NCI-H1417 treated with DMSO at 0.1 percent for 48 hours (cell line): ENCODE measurements around the gene COMT.

ENCODE experiments used
- DNase-seq: peaks from one replicate; lab custom pipeline; 2025; lab: John Stamatoyannopoulos, UW

The COMT gene

GRCh38 chr22:19957445-19957844 is 15.9 kb downstream of the COMT start:
- no peak for DNase-seq

GRCh38 chr22:19958083-19959042 is 16.8 kb downstream of the COMT start:
- no peak for DNase-seq

- no peak for DNase-seq
Observed at GRCh38 chr22:19959043-19959586, 17.5 kb downstream of the COMT start.

DNA sequence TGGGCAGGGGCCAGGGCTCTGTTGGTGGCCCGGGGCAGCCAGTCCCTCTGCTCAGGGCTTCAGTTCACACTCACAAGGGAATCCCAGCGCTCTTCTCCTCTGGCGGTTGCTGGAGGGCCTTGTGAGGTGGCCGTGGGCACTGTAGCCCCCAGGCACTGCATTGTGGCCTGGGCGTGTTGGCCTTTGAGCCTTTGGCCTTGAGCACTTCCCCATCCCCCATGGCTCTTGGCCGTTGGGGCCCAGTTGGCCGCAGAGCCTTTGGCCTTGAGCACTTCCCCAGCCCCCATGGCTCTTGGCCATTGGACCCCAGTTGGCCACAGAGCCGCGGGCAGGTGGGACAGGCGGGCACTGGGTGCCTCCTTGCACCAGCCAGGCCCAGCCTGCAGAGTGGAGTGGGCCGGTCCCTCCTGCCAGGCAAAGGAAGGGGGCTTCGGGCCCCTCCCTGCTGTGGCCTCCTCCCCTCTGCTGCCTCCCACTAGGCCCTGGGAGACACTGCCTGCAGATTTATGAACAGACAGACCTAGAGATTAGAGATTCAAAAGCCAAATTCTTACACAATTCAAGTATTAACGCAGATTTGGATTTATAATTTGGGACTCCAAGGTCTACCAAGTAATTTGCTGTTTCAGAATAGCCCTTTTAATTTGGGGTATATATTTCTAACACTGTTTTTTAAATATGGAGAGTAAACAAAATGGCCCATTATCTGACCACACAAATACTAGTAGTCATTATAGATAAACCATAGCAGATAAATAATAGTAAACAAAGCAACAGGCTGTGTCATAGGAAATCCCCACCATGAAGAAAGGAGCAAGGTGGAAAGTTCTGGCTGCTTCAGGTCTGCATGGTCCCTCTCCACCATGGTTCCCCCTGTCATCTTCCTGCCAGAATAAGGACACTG is 18.3 kb downstream of the COMT start:
- DNase-seq, result no peak

DNA sequence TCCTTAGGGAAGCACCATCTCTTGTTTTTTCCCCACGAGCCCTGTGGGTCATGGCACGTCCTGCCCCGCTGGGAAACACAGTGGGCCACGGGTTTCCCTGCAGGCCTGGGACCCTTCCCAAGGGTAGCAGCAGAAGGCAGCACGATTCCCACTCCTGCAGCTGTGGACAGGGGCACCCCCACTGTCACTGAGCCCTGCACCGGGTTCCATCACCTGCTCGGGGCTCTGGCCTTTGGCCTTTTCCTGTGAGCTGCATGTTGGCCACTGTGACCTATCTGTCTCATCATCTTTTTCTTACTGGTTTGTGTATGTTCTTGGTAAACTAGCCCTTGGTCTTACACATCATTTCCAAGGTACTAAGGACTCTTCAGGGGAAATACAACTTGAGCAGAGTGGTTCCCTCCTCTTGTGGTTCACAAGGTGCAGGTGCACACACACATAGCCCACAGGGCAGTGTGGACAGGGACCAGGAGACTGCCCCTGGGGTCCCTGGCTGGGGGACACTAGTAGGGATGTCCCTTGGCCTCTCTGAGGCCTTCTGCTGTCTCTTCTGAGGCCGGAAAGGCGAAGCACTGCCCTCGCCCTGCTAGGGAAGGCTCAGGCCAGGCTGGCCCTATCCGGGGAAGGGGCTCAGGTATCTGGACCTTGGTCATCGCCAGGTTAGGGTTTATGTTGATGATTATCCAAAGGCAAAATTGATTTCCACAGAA is 19.1 kb downstream of the COMT start:
- no peak for DNase-seq

DNA sequence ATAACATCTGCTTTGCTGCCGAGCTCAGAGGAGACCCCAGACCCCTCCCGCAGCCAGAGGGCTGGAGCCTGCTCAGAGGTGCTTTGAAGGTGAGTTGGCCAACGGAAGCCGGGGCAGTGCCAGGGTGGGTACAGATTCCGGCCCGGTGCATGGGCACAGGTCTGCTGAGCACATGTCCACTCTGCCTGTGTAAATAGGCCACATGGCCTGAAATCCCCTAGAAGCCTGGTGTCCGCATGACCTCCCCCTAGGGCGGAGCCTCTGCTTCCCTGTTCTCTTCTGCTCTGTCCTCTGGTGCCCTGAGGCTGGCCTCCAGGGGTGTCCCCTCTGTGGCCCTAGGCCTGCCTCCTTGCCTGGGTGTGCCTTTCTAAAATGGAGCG is 19.6 kb downstream of the COMT start:
- no peak for DNase-seq

DNA sequence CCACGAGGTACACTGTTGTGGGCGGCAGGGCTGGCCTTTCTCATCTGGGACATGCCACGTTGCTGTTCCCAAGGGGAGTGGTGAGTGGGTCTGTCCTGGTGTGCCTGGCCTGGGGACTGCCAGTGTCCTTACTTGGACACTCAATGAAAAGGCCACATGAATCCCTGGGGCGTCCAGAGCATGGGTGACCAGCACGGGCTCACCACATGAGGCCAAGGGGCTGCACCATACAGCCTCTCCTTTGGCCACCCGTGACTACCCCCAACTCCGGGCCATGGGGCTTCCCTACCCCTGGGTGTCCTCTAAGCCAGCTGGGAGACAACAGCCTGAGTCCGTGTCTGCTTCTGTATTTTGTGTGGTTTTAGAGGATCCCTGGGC is 20.3 kb downstream of the COMT start:
- DNase-seq, result no peak

DNA sequence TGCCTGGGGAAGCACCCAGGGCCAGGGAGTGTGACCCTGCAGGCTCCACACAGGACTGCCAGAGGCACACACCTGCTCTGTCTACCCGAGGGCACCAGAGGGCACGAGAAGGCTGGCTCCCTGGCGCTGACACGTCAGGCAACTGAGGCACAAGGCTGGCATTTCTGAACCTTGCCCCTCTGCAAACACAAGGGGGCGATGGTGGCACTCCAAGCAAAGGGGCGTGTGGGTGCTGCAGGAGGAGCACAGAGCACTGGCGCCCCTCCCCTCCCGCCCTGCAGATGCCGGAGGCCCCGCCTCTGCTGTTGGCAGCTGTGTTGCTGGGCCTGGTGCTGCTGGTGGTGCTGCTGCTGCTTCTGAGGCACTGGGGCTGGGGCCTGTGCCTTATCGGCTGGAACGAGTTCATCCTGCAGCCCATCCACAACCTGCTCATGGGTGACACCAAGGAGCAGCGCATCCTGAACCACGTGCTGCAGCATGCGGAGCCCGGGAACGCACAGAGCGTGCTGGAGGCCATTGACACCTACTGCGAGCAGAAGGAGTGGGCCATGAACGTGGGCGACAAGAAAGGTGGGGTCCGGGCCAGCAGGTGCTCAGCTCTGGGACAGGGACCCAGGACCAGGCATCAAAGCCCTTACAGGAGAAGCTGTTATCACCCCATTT is 20.8 kb downstream of the COMT start:
- no peak for DNase-seq

DNA sequence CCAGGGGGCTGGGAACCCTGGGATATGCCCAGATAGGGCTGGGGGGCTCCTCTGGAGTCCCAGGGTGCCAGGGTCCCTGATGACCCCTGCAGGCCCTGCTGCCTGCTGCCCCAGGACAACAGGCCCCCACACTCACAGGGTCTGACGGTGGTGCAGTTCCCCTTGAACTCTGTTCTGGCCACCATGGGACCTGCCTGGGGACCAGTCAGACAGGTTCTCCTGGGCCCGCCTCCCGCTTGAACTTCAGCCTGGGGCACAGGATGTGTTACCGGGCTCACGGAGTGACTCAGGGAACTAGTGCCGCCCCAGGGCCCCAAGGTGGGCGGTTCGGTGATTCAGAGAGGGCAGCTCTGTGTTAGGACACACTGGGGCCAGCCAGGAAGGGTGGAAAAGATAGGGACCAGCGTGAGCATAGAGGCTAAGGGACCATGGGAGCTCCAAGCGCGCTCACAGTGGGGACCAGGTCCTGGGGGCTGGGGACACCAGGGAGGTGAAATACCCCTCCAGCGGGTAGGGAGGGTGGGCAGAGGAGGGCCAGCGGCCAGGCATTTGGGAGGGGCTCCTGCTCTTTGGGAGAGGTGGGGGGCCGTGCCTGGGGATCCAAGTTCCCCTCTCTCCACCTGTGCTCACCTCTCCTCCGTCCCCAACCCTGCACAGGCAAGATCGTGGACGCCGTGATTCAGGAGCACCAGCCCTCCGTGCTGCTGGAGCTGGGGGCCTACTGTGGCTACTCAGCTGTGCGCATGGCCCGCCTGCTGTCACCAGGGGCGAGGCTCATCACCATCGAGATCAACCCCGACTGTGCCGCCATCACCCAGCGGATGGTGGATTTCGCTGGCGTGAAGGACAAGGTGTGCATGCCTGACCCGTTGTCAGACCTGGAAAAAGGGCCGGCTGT is 21.6 kb downstream of the COMT start:
- no peak for DNase-seq

GRCh38 chr22:19963863-19964642 is 22.5 kb downstream of the COMT start:
- DNase-seq, result no peak

- no peak for DNase-seq
Observed at GRCh38 chr22:19964701-19965386, 23.3 kb downstream of the COMT start.

DNA sequence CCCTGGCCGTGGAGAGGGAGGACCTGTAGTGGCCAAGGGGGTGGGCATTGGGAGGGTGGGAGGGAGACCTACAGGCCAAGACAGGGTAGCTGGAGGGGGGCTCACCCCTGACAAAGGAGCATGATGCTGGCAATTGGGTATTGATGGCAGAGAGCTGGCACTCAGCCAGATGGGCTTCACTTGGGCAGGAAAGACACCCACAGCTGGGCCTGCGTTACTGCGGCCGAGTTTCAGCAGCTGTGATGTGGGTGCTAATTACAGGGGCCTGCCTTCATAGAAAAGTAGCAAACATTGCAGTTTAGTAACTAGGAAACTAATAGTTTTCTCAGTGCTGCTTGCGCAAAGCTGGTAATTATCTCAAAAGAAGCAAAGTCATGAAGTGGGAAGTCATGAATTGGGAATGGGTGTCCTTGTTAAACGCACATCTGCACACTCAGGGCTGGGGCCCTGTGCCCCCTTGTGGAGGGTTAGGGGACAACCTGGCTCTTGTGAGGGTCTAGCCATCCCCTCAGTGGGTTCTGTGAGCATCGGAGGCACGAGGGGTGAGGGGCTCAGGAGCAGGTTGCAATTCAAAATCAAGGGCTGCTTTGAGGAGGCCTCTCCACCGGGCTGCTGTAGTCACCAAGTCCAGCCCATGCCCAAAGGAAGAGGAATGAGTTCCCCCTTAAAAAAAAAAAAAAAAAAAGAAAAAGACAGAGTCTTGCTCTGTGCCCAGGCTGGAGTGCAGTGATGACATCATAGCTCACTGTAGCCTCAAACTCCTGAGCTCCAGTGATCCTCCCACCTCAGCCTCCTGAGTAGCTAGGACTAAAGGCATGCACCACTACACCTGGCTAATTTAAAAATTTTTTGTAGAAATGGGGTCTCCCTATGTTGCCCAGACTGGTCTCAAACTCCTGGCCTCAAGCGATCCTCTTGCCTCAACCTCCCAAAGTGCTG is 24.5 kb downstream of the COMT start:
- DNase-seq, result no peak

- DNase-seq, result no peak
Observed at GRCh38 chr22:19966908-19967750, 25.6 kb downstream of the COMT start.

DNA sequence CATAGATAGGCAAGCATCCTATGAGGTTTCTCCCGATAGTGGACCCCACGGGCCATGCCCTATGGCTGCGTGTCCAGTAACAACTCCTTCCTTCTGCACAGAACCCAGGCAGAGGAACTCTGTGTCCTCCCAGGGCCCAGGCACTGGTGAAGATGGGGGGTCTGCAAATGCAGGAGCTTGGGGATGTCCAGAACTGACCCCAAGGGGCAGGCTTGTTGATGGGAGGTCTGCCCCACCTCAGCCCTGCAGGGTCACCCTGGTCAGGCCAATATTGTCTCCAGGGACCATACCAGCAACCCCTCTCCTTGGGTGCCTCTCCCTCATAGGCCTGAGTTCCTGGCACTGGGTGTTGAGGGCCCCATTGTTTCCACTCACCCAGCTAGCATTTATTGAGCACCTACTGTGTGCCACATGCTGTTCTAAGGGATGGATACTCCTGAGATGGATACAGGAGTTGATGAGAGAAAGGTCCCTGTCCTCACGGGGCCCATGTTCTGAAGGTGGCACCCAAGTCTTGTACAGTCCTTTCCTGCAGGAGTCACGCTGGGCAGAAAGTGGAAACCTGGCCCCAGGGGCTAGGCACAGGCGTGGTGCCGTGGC is 26.4 kb downstream of the COMT start:
- no peak for DNase-seq

GRCh38 chr22:19968450-19968891 is 26.9 kb downstream of the COMT start:
- no peak for DNase-seq

DNA sequence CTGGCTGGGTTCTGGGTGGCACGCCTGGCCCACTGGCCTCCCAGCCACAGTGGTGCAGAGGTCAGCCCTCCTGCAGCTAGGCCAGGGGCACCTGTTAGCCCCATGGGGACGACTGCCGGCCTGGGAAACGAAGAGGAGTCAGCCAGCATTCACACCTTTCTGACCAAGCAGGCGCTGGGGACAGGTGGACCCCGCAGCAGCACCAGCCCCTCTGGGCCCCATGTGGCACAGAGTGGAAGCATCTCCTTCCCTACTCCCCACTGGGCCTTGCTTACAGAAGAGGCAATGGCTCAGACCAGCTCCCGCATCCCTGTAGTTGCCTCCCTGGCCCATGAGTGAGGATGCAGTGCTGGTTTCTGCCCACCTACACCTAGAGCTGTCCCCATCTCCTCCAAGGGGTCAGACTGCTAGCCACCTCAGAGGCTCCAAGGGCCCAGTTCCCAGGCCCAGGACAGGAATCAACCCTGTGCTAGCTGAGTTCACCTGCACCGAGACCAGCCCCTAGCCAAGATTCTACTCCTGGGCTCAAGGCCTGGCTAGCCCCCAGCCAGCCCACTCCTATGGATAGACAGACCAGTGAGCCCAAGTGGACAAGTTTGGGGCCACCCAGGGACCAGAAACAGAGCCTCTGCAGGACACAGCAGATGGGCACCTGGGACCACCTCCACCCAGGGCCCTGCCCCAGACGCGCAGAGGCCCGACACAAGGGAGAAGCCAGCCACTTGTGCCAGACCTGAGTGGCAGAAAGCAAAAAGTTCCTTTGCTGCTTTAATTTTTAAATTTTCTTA is 27.8 kb downstream of the COMT start:
- DNase-seq, result no peak
